Naive thymus-derived CD8-positive, alpha-beta T cell (primary cell): Measurements from ENCODE around the gene DIP2C. TPM values are rescaled to one million over a fixed set of nuclear protein-coding genes. Genes with fewer than 3 reads are reported as not detected.
A peak's percentile ranks its signal among the peaks of the same experiment; 100 is the strongest.
"Not testable (repeated sequence)": the region's sequence is repeated elsewhere in the genome, so short reads cannot be mapped to it uniquely, and the experiment has no call there.

Experiments
- ATAC-seq, 2 donors: fragments of 150-1000 bp; cut with Tn5 transposase in 1 of 2; sonication (Bioruptor Pico), chemical (Tn5 transposase) in 1 of 2; 1 replicate in 1 of 2; 2 replicates in 1 of 2; pipeline ENCODE4 v1.10.0; 2021; ENCODE audit warnings: mild to moderate bottlenecking in 2 of 2, moderate library complexity in 2 of 2
- POLR2A ChIA-PET: fragments of 350-600 bp; sonication (Branson Sonifier 250); formaldehyde crosslinking; loops from one replicate; lab custom pipeline; 2021; ENCODE audit warnings: antibody characterized with exemption; lab: Charles Lee
- DNase-seq, 10 donors: peaks; one replicate each; pipeline versions ENCODE4 v3.0.0 to v3.0.0-alpha.2; 2020 to 2022
- H3K27ac Mint-ChIP-seq, 10 donors: one replicate each; pipeline ENCODE4 v1.8.0; 2020 to 2022; ENCODE audit warnings: mild to moderate bottlenecking in 10 of 10, mixed read lengths in 10 of 10, moderate library complexity in 4 of 10, inconsistent platforms in 1 of 10
- H3K27me3 Mint-ChIP-seq, 5 donors: one replicate each; pipeline ENCODE4 v1.8.0; 2021 to 2022; ENCODE audit warnings: mixed read lengths in 5 of 5
- H3K36me3 Mint-ChIP-seq, 3 donors: one replicate each; pipeline ENCODE4 v1.8.0; 2020 to 2022; ENCODE audit warnings: mixed read lengths in 3 of 3, mild to moderate bottlenecking in 2 of 3, inconsistent platforms in 1 of 3
- H3K4me1 Mint-ChIP-seq, 4 donors: one replicate each; pipeline ENCODE4 v1.8.0; 2021 to 2022; ENCODE audit warnings: mixed read lengths in 4 of 4
- H3K4me3 Mint-ChIP-seq, 10 donors: one replicate each; pipeline ENCODE4 v1.8.0; 2020 to 2022; ENCODE audit warnings: mild to moderate bottlenecking in 10 of 10, mixed read lengths in 10 of 10, moderate library complexity in 6 of 10, inconsistent platforms in 1 of 10
- H3K9me3 Mint-ChIP-seq, 9 donors: one replicate each; pipeline ENCODE4 v1.8.0; 2020 to 2022; ENCODE audit warnings: mixed read lengths in 9 of 9, mild to moderate bottlenecking in 3 of 9, inconsistent platforms in 1 of 9, moderate library complexity in 1 of 9
- polyA plus RNA-seq, 3 donors: library from polyadenylated mRNA; unstranded; fragments of 300-500 nt; fragmentation: Illumina TruSeq; gene quantifications; one replicate each; pipeline ENCODE4 v1.2.3, GENCODE V29; 2021
- total RNA-seq, 8 experiments: library from RNA in 2 of 8; stranded (reverse) in 2 of 8; gene quantifications; one replicate each; pipeline ENCODE4 v1.2.3 and lab custom pipeline; 2021 to 2026

Gene DIP2C
- total and polyA plus RNA-seq, 5 experiments from 2014 or later = 0.32 to 3.9 (median 1.2) TPM

DNA sequence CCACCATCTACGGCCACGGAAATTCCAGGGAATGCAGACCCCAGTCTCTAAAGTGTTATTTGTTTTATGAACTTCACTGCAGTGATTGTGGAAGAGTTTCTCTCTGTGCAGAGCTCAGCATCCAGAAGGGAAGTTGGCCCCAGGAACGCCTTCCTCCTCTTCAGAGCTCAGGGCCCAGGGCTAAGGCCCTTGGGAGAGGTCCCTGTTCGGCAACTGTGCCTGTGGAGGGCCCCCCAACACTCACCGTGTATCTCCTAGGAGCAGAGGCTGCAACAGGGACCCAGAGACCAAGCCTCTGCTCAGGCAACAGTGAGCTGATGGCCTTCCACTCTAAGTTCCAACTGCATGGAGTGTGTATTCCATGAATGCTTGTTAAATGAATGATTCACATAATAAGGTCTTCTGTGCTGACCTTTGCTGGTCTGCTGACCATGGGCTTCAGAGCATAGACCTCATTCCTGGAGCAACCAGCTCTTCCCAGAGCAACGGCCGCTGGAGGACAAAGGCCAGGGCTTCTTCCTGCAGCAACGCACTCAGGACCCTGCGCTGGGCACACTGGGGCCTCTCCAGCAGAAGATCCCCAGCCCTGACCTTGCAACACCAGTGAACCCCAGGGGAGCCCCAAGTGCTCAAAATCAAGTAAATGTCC, 7.7 kb downstream of the DIP2C start:
- peaks cover 6 to 22% (median 15%) of the 10 kb centered on the region in 5 donors for H3K27me3 Mint-ChIP-seq
- ATAC-seq (no peak), DNase-seq (no peak)
- POLR2A ChIA-PET = no interaction called here
- no peaks in the 10 kb centered on the region for H3K36me3 Mint-ChIP-seq
- H3K27ac Mint-ChIP-seq = no peak overlapping the region
- H3K9me3 Mint-ChIP-seq = peaks cover 0 to 4% (median 0%) of the 10 kb centered on the region in 9 donors
- H3K4me1 Mint-ChIP-seq = no peaks in the 10 kb centered on the region
- no peak overlapping the region for H3K4me3 Mint-ChIP-seq

DNA sequence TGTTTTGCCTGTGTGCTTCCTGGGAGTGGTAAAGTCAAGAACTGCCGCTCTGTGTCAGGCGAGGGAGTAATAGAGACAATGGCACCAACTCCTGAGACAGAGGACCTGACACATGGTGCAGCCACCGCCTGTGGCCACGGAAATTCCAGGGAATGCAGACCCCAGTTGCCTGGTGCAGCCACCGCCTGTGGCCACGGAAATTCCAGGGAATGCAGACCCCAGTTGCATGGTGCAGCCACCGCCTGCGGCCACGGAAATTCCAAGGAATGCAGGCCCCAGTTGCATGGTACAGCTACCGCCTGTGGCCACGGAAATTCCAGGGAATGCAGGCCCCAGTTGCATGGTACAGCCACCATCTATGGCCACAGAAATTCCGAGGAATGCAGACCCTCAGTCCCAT, 8.7 kb downstream of the DIP2C start:
- DNase-seq (no peak), ATAC-seq (no peak)
- no peak overlapping the region for H3K4me3 Mint-ChIP-seq
- POLR2A ChIA-PET = no interaction called here
- peaks cover 3 to 15% (median 9%) of the 10 kb centered on the region in 5 donors for H3K27me3 Mint-ChIP-seq
- H3K4me1 Mint-ChIP-seq = no peaks in the 10 kb centered on the region
- H3K27ac Mint-ChIP-seq = no peak overlapping the region
- H3K36me3 Mint-ChIP-seq = no peaks in the 10 kb centered on the region
- H3K9me3 Mint-ChIP-seq = peaks cover 0 to 4% (median 0%) of the 10 kb centered on the region in 9 donors

DNA sequence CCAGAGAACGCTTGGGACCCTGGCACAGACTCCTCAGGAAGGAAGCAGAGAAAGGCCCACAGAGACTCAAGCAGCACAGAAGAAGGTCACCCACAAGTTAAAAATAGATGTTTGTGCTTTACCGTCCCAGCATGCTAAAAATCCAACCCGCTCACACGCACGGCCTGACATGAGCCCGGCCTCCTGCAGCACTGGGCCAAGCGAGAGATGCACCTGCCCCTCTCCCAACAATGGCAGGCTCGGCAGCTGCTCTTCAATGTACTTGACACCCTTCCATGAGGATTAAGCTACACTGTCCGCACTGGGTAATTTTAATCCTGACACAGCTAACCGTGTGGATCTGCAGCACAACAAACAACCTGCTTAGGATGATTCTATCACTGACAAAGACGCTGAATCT, 9.3 kb downstream of the DIP2C start:
- DNase-seq (no peak), ATAC-seq (no peak)
- POLR2A ChIA-PET = no interaction called here
- H3K9me3 Mint-ChIP-seq = peaks cover 0 to 1% (median 0%) of the 10 kb centered on the region in 9 donors
- no peaks in the 10 kb centered on the region for H3K4me1 Mint-ChIP-seq
- H3K36me3 Mint-ChIP-seq = no peaks in the 10 kb centered on the region
- H3K27ac Mint-ChIP-seq = no peak overlapping the region
- H3K27me3 Mint-ChIP-seq = peaks cover 3 to 15% (median 9%) of the 10 kb centered on the region in 5 donors
- no peak overlapping the region for H3K4me3 Mint-ChIP-seq

DNA sequence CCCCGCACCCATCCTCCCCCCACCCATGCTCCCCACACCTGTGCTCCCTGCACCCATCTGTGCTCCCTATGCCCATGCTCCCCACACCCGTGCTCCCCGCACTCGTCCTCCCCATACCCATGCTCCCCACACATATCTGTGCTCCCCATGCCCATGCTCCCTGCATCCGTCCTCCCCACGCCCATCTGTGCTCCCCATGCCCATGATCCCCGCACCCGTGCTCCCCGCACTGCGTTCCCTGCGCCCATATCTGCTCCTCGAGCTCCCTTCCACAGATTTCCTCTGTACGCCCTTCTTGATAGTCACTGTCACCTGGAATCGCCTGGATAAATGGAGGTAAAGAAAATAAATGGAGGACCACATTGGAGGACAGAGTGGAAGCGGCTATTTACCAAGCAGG, 9.9 kb downstream of the DIP2C start:
- no peak overlapping the region for H3K4me3 Mint-ChIP-seq
- ATAC-seq (no peak), DNase-seq (no peak)
- H3K4me1 Mint-ChIP-seq = no peaks in the 10 kb centered on the region
- POLR2A ChIA-PET = no interaction called here
- no peaks in the 10 kb centered on the region for H3K36me3 Mint-ChIP-seq
- peaks cover 3 to 15% (median 9%) of the 10 kb centered on the region in 5 donors for H3K27me3 Mint-ChIP-seq
- peak overlapping the region in 1 of 10 donors; percentile 15 for H3K27ac Mint-ChIP-seq
- no peaks in the 10 kb centered on the region for H3K9me3 Mint-ChIP-seq

DNA sequence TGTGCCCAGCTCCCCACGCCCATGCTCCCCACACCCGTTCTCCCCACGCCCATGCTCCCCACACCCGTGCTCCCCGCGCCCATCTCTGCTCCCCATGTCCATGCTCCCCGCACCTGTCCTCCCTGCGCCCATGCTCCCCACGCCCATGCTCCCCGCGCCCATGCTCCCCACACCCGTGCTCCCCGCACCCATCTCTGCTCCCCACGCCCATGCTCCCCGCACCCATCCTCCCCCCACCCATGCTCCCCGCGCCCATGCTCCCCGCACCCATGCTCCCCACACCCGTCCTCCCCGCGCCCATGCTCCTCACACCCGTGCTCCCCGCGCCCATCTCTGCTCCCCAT, 10.8 kb downstream of the DIP2C start:
- H3K27ac Mint-ChIP-seq, POLR2A ChIA-PET, ATAC-seq, H3K4me1 Mint-ChIP-seq, H3K36me3 Mint-ChIP-seq, H3K9me3 Mint-ChIP-seq, H3K4me3 Mint-ChIP-seq, DNase-seq: not testable (repeated sequence)
- peaks cover 3 to 14% (median 6%) of the 10 kb centered on the region in 5 donors for H3K27me3 Mint-ChIP-seq

DNA sequence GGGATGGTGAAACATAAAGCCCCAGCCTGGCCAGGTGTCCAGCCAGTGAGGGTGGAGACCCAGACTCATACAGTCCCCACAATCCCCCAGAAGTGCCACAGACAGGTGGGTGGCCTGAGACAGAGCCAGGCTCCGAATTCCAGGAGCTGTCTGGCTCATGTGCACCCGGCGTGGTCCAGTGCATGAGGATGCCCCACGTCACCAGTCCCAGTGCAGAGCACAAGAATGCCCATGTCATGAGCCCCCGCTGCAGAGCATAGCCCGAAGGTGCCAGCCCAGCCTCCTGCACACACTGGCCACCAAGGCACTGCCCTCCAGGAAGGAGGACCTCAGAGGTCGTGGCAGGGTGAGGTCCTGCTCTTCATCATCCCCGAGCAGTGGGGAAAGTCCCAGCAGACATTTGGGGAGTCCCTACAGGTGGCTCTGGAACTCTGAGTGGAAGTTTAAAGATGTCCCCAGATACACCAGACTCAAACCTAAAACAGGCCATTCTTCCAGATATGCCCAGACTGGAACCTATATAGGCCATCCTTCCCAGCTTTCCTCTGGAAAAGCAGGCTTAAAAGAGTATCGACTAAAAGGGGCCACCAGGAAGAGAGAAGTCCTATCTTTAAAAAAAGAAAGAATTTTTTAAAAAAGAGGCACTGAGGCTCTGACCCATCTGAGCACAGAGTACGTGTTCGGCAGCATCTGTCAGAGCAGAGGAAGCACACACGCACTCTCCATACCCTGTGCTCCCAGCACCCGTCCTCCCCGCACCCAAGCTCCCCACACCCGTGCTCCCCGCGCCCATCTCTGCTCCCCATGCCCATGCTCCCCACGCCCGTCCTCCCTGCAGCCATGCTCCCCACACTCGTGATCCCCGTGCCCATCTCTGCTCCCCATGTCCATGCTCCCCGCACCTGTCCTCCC, 11.5 kb downstream of the DIP2C start:
- DNase-seq = no peak
- ATAC-seq = no peak
- Mint-ChIP-seq H3K27ac (no peak overlapping the region), H3K9me3 (peaks cover 0 to 4% (median 0%) of the 10 kb centered on the region in 9 donors), H3K4me1 (no peaks in the 10 kb centered on the region), H3K27me3 (peaks cover 3 to 8% (median 5%) of the 10 kb centered on the region in 5 donors), H3K36me3 (no peaks in the 10 kb centered on the region), H3K4me3 (no peak overlapping the region)
- POLR2A ChIA-PET = no interaction called here

DNA sequence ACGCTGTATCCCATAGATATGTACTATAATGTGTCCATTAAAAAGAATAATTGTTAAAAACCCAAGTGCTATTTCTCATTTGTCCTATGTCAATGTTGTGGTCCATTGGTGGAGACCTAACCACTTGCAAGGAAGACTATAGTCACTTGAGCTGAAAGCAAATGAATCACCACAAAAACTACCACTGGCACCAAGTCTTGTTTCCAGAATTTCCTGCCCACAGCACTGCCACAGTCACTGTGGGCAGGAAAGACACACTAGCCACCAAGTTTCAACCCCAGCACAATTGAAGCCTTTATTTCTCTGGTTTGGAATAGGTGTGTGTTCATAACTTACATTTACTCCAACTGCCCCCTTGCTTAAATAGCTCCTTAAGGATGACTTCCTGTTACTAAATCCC, 12.4 kb downstream of the DIP2C start:
- no peak overlapping the region for H3K27ac Mint-ChIP-seq
- H3K27me3 Mint-ChIP-seq = peaks cover 0 to 9% (median 0%) of the 10 kb centered on the region in 5 donors
- POLR2A ChIA-PET = no interaction called here
- peaks cover 0 to 4% (median 0%) of the 10 kb centered on the region in 9 donors for H3K9me3 Mint-ChIP-seq
- H3K36me3 Mint-ChIP-seq = no peaks in the 10 kb centered on the region
- H3K4me1 Mint-ChIP-seq = no peaks in the 10 kb centered on the region
- H3K4me3 Mint-ChIP-seq = no peak overlapping the region
- ATAC-seq (no peak), DNase-seq (no peak)

DNA sequence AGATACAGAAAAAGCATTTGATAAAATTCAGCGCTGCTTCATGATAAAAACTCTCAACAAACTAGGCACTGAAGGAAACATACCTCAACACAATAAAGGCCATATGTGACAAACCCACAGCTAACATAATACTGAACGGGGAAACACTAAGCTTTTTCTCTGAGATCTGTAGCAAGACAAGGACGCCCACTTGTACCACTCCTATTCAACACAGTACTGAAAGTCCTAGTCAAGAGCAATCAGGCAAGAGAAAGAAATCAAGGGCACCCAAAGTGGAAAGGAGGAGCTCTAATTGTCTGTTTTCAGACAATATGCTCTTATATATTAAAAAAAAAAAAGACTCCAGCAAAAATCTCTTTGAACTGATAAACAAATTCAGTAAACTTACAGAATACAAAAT, 13.3 kb downstream of the DIP2C start:
- H3K36me3 Mint-ChIP-seq = no peaks in the 10 kb centered on the region
- DNase-seq (no peak), ATAC-seq (no peak)
- H3K9me3 Mint-ChIP-seq = peaks cover 0 to 4% (median 0%) of the 10 kb centered on the region in 9 donors
- no peaks in the 10 kb centered on the region for H3K4me1 Mint-ChIP-seq
- H3K4me3 Mint-ChIP-seq = no peak overlapping the region
- no peak overlapping the region for H3K27ac Mint-ChIP-seq
- H3K27me3 Mint-ChIP-seq = peaks cover 0 to 12% (median 0%) of the 10 kb centered on the region in 5 donors
- POLR2A ChIA-PET = no interaction called here

DNA sequence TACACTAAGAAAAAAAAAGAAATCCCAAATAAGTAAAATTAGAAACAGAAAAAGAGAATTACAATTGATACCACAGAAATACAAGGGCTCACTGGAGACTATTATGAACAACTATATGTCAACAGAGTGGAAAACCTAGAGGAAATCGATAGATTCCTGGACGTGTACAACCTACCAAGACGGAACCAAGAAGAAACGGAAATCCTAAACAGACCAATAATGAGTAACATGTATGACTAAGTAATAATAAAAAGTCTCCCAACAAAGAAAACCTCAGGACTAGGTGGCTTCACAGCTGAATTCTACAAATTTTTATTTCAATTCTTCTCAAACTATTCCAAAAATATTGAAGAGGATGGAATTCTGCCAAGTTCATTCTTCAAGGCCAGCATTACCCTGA, 13.9 kb downstream of the DIP2C start:
- peaks cover 0 to 14% (median 0%) of the 10 kb centered on the region in 5 donors for H3K27me3 Mint-ChIP-seq
- POLR2A ChIA-PET = no interaction called here

DNA sequence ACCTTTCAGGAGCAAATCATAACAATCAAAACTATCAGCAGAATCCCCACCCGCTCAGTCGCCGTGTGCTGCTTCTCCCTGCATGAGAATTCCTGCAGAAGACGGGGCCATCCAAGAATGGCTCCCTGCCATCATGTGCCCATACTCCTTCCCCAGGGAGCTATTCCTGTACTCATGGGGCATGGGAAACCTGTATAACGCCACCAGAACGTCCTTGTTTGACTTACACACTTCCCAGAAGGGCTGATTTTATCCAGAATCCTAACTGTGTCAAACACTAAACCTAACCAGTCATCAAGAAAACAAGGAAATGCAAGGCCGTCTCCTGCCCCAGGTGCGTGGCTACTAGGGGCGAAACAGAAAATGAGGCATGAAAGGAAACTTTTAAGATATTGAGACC, 16.0 kb downstream of the DIP2C start:
- Mint-ChIP-seq H3K4me3 (no peak overlapping the region), H3K27ac (no peak overlapping the region), H3K4me1 (no peaks in the 10 kb centered on the region), H3K27me3 (peaks cover 0 to 8% (median 0%) of the 10 kb centered on the region in 5 donors), H3K36me3 (no peaks in the 10 kb centered on the region), H3K9me3 (peaks cover 0 to 6% (median 0%) of the 10 kb centered on the region in 9 donors)
- POLR2A ChIA-PET = no interaction called here
- DNase-seq = no peak
- ATAC-seq = no peak

More for the DNA sequence above, 13.9 kb downstream of the DIP2C start:
- no peak overlapping the region for H3K27ac Mint-ChIP-seq
- no peak for ATAC-seq
- no peak overlapping the region for H3K4me3 Mint-ChIP-seq
- no peak for DNase-seq
- H3K36me3 Mint-ChIP-seq = no peaks in the 10 kb centered on the region
- no peaks in the 10 kb centered on the region for H3K4me1 Mint-ChIP-seq
- H3K9me3 Mint-ChIP-seq = peaks cover 0 to 6% (median 0%) of the 10 kb centered on the region in 9 donors

DNA sequence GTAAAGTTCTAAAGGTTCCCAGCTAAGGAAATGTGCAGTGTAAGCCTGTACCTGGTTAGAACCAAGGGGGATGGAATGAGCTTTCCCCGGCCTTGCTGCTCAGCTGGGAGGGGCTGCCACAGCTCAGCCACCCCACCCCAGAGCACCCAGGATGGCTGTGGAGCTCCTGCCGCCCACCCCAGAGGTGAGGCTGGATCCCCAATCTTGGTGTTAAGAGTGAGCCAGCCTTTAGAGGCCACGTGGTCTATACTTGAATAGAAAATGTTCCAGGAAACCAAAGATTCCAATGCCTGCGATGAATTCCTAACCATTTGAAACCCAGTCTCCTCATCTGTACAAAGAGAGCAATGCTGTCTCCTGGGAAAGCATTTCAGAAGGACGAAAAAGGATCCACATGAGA, 16.5 kb downstream of the DIP2C start:
- DNase-seq = no peak
- H3K9me3 Mint-ChIP-seq = peaks cover 0 to 6% (median 0%) of the 10 kb centered on the region in 9 donors
- no peak for ATAC-seq

DNA sequence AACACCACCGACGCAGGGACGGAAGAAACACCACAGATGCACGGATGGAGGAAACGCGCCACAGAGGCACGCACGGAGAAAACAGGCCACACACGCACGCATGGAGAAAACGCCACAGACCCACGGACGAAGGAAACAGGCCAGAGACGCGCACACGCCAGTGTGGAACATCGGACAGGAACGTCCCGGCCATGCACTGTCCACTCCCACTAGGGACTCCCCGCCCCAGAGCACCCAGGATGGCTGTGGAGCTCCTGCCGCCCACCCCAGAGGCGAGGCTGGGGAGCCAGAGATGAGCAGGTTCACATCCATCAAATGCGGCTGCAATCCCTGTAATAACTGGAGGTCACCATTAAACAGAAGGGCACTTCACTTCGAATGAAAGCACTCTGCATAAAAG, 17.3 kb downstream of the DIP2C start:
- Mint-ChIP-seq H3K4me3 (no peak overlapping the region), H3K9me3 (peaks cover 0 to 6% (median 0%) of the 10 kb centered on the region in 9 donors), H3K4me1 (no peaks in the 10 kb centered on the region), H3K27ac (no peak overlapping the region), H3K27me3 (peaks cover 0 to 8% (median 0%) of the 10 kb centered on the region in 5 donors), H3K36me3 (no peaks in the 10 kb centered on the region)
- DNase-seq (no peak), ATAC-seq (no peak)
- POLR2A ChIA-PET = no interaction called here

More for the DNA sequence above, 16.5 kb downstream of the DIP2C start:
- H3K27me3 Mint-ChIP-seq = peaks cover 0 to 8% (median 0%) of the 10 kb centered on the region in 5 donors
- no peak overlapping the region for H3K4me3 Mint-ChIP-seq
- no peaks in the 10 kb centered on the region for H3K36me3 Mint-ChIP-seq
- no peak overlapping the region for H3K27ac Mint-ChIP-seq
- POLR2A ChIA-PET = no interaction called here
- no peaks in the 10 kb centered on the region for H3K4me1 Mint-ChIP-seq

DNA sequence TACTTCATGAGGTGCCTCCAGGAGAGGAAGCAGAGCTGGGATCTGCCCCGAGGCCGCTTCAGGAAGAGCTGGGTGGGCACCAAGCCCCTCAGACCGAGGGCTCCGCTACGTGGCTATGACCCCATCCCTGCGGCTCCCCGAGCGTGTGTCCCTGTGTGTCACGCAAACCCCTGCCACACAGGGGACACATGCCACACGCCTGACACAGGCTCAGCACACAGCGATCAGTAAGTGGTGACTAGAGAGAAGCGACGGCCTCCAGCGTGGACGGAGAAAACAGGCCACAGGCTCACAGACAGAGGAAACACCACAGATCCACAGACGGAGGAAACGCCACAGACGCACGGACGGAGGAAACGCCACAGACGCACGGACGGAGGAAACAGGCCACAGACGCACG, 18.5 kb downstream of the DIP2C start:
- POLR2A ChIA-PET = no interaction called here
- no peak overlapping the region for H3K27ac Mint-ChIP-seq
- H3K4me3 Mint-ChIP-seq = no peak overlapping the region
- DNase-seq (no peak), ATAC-seq (no peak)
- peaks cover 0 to 8% (median 0%) of the 10 kb centered on the region in 5 donors for H3K27me3 Mint-ChIP-seq
- peaks cover 0 to 6% (median 0%) of the 10 kb centered on the region in 9 donors for H3K9me3 Mint-ChIP-seq
- no peaks in the 10 kb centered on the region for H3K36me3 Mint-ChIP-seq
- H3K4me1 Mint-ChIP-seq = no peaks in the 10 kb centered on the region
